Measurements from ENCODE around the gene PIN1. TPM values are rescaled to one million over a fixed set of nuclear protein-coding genes. Genes with fewer than 3 reads are reported as not detected.
"Not testable (repeated sequence)": the region's sequence is repeated elsewhere in the genome, so short reads cannot be mapped to it uniquely, and the experiment has no call there.

PIN1 gene
- polyA plus RNA-seq, 4 donors = 48.2 to 90.6 (median 68.8) TPM

DNA sequence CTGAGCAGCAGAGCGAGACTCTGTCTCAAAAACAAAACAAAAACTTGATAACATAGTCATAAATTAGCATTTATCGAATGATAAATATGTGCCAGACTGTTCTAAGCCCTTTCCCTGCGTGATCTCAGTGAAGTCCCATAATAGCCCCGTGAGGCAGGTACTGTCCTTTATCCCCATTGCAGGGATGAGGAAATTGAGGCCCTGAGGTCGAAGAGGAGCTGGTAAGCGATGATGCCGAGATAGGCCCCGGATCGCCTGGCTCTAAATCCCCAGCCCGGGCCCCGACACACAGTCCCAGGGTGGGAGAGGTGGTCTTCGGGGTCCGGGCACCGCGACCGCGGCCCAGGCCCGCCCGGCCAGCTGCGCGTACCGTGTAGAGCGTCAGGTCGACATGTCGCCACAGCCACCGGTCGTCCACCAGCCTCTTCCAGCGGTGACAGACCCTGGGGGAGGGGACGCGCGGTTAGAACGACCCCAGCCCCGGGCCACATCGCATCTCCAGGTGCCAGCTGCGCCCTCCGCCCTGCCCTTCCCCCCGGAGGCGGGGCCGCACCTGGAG is 16.9 kb upstream of the PIN1 start:
- no peak for DNase-seq (ENCODE audit: low read depth in 4 of 4, low spot score in 2 of 4)

DNA sequence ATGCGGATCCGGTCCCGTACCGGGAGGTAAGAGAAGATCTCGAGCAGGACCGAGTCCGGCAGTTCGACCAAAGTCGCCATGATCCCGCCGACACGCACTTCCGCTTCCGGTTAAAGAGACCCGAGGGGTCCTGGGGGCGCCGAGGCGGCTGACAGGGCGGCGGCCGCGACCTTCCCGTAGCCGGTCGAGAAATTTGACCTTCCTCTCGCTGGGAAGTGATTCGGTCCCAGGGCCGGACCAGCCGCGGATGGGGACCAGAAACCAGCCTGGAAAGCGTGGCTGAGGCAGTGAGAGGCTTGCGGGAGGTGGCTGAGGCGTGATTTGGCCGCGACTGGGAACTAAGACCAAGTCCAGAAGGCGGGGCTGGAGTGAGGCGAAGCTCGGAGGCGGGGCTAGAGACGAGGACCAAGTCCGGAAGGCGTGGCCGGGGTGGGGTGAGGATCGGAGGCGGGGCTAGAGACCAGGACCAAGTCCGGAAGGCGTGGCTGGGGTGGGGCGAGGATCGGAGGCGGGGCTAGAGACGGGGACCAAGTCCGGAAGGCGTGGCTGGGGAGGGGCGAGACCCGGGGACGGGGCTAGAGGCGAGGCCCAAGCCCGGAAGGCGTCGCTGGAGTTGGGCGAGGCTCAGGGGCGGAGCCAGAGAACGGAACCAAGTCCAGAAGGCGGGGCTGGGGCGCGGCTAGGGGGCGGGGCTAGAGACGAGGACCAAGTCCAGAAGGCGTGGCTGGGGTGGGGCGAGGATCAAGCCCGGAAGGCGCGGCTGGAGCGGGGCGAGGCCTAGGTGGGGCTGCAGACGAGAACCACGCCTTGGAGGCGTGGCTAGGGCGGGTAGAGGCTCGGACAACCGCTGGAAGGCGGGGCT is 16.2 kb upstream of the PIN1 start, which contains the start of gene FBXL12:
FBXL12 (minus strand) TSS at position 346 of the 862 bp plus-strand sequence; CDS start at position 80, 266 bp downstream.
- peak; percentile 96 to 100 (median 100) for DNase-seq (ENCODE audit: low read depth in 4 of 4, low spot score in 2 of 4)

DNA sequence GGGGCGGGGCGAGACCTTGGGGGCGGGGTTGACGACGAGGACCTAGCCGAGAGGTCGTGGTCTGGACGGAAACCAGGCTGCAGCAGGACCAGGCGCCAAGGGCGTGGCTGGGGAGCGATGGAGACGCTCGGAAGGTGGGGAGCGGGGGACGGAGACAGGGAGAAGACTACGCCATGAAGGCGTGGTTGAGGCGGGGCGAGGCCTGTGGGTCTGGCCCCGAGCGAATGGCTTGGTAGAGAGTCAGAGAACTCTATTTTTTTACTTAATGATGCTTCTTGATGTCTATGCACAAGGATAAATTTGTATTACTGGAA is 15.6 kb upstream of the PIN1 start:
- DNase-seq (ENCODE audit: low read depth in 4 of 4, low spot score in 2 of 4) = no peak

DNA sequence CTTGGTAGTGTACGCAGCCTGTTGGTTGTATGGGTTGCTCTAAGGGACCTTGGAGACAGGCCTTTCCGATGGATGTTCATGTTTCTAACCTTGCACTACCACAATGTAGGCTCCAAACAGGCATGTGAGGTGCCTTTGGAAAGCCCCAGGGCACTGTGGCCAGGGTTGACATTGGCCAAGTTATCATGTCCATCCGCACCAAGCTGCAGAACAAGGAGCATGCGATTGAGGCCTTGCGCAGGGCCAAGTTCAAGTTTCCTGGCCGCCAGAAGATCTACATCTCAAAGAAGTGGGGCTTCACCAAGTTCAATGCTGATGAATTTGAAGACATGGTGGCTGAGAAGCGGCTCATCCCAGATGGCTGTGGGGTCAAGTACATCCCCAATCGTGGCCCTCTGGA is 15.1 kb upstream of the PIN1 start:
- not testable (repeated sequence) for DNase-seq (ENCODE audit: low read depth in 4 of 4, low spot score in 2 of 4)

DNA sequence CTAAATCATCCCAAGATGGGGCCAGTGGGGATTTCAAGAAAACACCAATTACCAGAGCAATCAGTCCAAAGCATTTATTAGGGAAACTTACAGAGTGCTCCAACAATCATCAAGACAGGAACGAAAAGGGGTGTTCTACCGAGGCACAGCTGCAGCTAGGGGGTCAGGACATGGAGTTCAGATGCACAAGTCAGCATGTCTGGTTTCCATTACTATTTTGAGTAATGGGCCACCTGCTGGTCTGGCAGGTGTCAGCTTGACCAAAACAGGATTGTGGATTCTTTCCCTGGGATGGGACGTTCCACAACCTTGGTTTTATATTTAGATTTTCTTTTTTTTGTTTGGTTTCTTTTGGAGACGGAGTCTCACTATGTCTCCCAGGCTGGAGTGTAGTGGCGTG is 11.3 kb upstream of the PIN1 start:
- no peak for DNase-seq (ENCODE audit: low read depth in 4 of 4, low spot score in 2 of 4)

DNA sequence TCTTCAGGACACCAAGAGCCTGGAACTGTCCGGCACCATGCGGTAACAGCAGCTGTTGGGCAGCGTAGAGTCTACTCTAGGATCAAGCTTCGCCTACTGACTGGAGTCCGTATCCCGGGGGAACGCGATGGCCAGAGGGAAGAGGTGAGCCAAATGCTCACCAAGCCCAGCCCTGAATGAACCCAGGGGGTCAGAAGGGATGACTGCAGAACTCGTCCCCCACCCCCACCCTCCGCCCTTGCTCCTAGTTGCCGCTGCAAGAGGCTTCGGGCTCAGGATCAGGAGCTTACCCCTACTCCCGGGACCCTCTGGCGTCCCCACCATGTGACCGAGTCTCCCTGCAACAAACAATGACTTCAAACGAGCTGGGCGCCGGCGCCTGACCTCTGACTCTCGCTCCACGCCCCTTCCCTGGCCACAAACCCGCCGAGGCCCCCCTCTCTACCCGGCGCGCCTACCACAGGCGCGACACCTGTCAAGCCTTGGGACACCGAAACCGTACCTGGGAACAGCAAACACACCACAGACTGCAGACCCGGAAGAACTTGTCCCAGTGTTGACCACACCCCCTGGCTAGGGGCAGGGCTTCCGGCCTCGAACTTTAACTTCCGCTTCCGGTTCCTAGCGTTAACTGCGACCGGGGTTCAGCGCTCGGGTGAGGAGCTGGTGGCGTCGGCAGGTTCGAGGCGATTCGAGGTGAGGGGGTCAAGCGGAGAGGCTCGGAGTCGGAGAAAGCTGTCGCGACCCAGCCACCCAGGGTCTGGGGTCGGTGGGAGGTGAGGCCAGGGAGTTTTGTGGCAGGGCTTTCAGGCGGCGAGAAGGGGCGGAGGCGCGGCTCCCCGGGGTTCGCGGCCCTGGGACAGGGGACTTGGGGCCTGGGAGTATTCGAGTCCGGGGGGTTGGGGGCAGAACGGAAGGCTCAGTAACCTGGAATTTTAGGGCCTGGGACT is 7.6 kb upstream of the PIN1 start, which contains the start of gene UBL5:
UBL5 (plus strand) TSS at position 630 of the 950 bp plus-strand sequence. CDS start 420 bp downstream, outside the sequence.
- DNase-seq (ENCODE audit: low read depth in 4 of 4, low spot score in 2 of 4) = peak; percentile 69 to 87 (median 77)

DNA sequence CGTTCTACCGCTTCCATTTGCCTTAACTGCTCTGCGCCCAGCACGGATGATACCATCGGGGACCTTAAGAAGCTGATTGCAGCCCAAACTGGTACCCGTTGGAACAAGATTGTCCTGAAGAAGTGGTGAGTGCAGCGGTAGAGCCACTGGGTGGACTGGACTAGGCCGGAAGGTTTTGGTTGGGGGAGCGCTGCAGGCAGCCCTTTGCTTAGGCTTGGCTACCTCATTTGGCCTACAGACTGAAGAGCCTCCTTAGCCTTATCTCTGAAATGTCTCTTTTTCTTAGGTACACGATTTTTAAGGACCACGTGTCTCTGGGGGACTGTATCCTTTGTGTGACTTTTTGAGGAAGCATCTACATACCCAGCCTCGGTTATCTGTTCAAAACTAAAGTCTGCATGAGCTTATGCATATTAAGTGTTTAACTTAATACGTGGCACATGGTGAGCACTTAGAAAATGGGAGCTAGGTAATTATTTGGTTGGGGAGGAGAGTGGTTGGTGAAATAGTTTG is 6.5 kb upstream of the PIN1 start:
- no peak for DNase-seq (ENCODE audit: low read depth in 4 of 4, low spot score in 2 of 4)

DNA sequence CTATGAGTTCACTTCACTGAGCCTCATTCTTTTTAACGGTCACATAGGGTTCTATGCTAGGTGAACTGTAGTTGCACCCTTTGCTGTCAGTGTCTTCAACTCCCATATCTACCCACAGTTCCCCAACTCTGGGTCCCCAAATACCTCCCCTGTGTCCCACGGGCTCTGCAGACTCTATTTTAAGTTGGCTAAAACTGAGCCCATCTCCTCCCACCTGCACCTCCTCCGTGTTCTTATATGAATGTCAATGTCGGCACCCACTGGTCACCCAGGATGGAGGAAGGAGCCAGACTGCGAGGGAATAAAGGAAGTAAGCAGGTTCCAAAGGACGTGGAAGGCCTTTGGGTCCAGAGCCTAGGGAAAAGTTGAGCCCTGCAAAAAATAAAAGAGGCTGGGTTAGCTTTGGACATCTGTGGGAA is 802 bp upstream of the PIN1 start:
- no peak for DNase-seq (ENCODE audit: low read depth in 4 of 4, low spot score in 2 of 4)

DNA sequence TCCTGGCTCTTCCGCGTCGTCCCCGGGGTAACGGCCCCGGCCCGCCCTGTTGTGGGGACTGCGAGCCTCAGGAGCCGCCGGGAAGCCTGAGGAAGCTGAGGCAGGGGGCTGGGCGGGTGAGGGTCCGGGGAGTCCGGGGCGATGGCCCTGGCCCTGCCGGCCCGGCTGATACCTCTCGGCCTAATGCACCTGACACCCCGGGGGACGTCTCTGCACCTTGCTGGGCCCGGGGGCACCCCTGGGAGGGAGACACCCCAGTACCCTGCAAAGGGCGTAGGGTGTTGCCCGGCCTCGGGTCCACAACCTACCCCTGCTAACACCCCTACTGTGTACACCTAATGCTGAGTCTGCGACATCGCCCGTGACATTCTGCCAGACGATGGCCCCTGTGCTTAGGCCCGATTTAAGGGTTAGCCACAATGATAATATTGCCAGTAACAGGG is 410 bp downstream of the PIN1 start:
- DNase-seq (ENCODE audit: low read depth in 4 of 4, low spot score in 2 of 4) = no peak

DNA sequence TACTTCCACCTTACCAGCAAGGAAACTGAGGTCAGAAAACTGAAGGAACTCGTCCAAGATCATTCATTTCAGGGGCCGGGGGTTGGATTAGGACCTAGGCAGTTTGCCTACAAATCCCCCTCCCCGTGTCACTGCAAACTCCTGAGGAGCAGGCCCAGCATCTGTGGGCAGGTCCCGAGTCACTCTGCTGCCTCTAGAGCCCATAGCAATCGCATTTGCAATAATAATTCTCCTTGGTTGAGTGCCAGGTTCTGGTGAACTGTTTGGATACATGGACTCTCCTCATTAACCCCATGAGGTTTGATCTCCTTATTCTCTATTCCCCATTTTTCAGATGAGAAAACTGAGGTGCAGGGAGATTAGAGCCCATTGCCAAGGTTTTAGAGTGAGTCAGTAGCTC is 903 bp downstream of the PIN1 start:
- DNase-seq (ENCODE audit: low read depth in 4 of 4, low spot score in 2 of 4) = no peak

DNA sequence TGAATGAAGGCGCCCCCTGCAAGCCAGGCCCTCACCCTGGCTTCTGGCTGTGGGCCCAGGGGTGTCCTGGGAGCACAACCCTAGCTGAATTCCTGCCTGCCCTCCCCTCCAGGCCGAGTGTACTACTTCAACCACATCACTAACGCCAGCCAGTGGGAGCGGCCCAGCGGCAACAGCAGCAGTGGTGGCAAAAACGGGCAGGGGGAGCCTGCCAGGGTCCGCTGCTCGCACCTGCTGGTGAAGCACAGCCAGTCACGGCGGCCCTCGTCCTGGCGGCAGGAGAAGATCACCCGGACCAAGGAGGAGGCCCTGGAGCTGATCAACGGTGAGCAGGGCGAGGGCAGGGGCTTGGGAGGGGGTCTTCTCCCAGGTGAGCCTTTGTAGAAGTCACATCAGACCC is 3.2 kb downstream of the PIN1 start:
- DNase-seq (ENCODE audit: low read depth in 4 of 4, low spot score in 2 of 4) = no peak

DNA sequence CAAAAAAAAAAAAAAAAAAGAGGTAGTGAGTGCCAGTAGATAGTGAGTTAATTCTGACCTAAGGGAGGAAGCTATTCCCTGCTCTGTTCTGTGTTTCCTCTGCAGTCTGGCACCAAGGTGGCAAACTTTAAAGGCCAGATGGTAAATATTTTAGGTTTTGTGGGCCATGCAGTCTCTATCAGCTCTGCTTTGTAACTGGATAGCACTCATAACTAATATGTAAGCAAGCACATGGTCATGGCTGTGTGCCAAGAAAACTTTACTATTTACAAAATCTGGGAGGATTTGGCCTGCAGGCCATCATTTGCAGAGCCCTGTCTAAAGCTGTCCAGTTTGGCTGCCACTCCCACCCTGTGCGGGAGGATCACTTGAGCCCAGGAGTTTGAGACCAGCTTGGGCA is 4.3 kb downstream of the PIN1 start:
- no peak for DNase-seq (ENCODE audit: low read depth in 4 of 4, low spot score in 2 of 4)

DNA sequence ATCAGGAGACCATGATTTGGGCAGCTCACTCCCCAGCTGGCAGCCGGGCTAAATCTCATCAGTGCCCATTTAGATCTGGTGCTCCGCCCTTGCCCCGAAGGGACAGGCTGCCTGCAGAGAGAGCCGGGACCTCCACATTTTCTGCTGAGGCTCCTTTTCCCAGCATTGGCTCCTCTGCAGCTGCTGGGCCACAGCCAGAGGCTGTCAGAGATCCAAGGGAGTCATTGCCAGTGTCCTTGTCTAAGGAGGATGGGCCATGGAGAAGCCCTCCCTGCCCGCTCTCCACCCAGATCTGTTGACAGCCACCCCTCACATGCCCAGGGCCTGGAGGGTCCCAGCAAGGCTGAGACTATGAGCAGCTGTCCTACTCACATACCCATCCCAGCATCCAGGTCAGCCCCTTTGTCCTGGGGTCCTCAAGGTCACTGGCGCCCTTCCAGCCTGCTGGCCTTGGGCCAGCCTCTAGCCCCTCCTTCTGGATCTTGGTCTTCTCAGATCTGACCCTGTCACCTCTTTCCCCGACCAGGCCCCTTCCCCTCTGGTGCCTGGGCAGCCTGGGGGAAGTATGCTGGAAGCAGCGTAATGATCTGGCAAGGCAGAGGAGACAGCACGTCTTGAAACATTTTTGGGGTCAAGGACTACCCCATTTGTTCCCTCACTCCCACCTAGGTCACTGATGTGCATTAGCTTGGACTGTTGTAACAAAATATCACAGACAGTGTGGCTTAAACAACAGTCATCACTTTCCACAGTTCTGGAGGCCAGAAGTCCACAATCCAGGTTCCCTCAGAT is 7.9 kb downstream of the PIN1 start:
- no peak for DNase-seq (ENCODE audit: low read depth in 4 of 4, low spot score in 2 of 4)

DNA sequence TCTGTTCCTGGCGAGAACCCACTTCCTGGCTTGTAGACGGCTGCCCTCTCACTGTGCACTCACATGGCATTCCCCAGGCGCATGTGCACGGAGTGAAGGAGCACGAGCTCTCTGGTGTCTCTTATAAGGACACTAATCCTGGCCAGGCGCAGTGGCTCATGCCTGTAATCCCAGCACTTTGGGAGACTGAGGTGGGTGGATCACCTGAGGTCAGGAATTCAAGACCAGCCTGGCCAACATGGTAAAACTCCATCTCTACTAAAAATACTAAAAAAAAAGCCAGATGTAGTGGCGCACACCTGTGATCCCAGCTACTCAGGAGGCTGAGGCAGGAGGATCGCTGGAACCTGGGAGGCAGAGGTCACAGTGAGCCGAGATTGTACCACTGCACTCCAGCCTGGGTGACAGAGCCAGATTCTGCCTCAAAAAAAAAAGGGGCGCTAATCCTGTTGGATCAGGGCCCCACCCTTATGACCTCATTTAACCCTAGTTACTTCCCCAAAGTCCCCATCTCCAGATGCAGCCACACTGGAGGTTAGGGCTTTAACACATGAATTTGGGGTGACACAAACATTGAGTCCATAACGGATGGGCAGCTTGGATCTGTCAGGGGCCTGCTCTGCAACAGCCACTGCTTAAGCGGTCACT is 8.6 kb downstream of the PIN1 start:
- DNase-seq (ENCODE audit: low read depth in 4 of 4, low spot score in 2 of 4) = not testable (repeated sequence)

DNA sequence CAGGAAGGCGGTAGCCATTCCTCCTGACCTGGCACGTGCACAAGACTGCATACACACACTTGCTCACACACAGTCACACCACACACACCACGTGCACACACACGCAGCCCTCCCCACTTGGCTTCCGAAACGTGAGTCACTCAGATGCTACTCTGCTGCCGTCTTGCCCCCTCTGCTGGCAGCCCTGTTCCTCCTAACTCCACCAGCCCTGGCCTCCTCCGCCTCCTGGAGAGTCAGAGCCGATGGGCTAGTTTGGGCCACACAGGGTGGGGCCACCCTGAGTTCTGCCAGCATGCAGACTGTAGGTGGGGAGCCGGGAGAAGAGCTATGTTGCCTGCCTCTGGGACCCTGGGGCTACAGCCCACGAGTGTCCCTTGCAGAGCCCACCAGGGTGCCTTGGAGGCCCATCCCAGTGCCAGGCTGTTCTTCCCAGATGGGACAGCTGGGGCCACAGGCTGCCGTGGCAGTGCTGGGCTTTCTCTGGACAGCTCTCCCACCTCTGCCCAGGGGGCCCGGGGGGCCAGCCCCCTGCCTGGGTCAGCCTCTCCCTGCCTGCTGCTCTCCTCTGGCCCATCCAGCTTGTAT is 12.1 kb downstream of the PIN1 start:
- no peak for DNase-seq (ENCODE audit: low read depth in 4 of 4, low spot score in 2 of 4)

DNA sequence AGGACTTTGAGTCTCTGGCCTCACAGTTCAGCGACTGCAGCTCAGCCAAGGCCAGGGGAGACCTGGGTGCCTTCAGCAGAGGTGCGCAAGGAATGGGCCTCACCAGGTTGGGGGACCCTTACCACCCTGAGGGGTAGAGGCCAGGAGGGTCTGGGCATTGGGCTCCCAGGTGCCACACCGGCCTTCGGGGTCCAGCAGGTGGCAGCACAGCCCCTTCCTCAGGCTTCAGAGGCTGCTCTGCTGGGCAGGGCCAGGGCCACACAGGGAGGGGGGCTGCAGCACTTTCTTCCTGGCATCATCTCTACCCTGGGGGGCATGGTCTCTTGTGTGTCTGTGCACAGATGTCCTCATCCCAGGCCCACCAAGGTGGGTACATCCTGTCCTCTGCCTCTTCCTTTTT is 12.9 kb downstream of the PIN1 start:
- no peak for DNase-seq (ENCODE audit: low read depth in 4 of 4, low spot score in 2 of 4)

DNA sequence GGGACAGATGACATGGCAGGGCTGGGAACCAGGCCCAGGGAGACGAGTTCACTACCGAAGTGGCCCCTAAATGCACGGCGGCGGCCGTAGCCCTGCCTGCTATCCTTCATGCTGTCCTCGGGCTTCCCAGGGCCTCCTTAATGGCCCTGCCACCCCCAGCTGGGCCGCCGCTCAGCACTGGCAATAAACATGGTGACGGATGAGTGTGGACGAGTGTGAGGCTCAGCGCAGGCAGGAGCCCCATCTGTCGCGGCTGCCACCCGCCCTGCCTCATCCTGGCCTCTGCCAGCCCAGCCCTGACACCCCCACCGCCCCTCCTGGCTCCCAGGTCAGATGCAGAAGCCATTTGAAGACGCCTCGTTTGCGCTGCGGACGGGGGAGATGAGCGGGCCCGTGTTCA is 13.6 kb downstream of the PIN1 start:
- DNase-seq (ENCODE audit: low read depth in 4 of 4, low spot score in 2 of 4) = no peak

DNA sequence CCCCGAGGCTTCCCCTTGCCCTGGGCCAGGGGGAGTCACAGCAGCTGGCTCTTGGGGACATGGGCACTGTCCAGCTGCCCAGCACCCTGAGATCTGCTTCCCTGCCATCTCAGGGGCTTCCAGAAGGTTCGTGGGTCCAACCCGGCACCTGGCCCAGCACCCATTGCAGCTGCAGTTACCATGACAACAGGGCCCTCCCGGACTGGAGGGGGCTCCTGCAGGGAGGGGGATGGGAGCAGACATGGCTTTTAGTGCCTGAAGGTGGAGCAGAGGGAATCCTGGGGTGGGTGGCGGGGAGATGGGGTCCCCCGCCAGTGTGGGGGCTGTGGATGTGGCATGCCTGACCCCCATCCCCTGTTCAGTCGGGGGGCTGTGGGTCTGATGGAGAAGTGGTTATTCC is 14.7 kb downstream of the PIN1 start:
- DNase-seq (ENCODE audit: low read depth in 4 of 4, low spot score in 2 of 4) = no peak
